GM10266 (cell line): ENCODE data around the gene MMP14.
A peak's percentile ranks its signal among the peaks of the same experiment; 100 is the strongest.
"Not testable (repeated sequence)": the region's sequence is repeated elsewhere in the genome, so short reads cannot be mapped to it uniquely, and the experiment has no call there.

Experiments
- DNase-seq: peaks from one replicate; pipeline ENCODE4 v3.0.0; 2012; ENCODE audit errors: extremely low spot score
- TF ChIP-seq, protein P1 (sequence below): IDR thresholded peaks from 2 replicates; pipeline ENCODE4 v1.5.1; 2012; ENCODE audit warnings: mild to moderate bottlenecking, low read depth; ENCODE audit not compliant: control insufficient read depth, insufficient read depth; ENCODE audit errors: missing control alignments

Gene MMP14

DNA sequence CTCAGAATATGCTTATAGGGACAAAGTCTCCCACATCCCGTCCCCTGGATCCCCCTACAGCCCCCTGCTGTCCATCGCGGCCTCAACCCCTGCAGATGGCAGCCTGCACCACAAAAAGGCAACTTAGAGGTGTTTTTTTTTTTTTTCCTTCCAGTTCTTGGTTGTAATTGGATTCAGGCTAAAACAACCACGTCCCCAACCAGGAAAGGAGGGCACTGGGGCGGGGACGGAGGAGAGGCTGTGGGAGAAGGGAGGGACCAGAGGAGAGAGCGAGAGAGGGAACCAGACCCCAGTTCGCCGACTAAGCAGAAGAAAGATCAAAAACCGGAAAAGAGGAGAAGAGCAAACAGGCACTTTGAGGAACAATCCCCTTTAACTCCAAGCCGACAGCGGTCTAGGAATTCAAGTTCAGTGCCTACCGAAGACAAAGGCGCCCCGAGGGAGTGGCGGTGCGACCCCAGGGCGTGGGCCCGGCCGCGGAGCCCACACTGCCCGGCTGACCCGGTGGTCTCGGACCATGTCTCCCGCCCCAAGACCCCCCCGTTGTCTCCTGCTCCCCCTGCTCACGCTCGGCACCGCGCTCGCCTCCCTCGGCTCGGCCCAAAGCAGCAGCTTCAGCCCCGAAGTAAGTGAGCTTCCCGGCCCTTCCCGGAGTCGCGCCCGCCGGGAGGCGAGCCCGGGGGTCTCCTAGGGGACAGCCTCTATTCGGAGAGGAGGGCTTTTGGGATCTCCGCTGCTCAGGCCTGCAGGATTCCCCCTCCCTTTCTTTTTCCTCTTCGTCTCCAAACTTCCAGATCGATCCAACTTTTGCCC is at the start of gene MMP14:
MMP14 (plus strand) TSS at position 285 of the 813 bp plus-strand sequence; CDS start at position 518, 233 bp downstream.
- TF ChIP-seq, protein P1, sequence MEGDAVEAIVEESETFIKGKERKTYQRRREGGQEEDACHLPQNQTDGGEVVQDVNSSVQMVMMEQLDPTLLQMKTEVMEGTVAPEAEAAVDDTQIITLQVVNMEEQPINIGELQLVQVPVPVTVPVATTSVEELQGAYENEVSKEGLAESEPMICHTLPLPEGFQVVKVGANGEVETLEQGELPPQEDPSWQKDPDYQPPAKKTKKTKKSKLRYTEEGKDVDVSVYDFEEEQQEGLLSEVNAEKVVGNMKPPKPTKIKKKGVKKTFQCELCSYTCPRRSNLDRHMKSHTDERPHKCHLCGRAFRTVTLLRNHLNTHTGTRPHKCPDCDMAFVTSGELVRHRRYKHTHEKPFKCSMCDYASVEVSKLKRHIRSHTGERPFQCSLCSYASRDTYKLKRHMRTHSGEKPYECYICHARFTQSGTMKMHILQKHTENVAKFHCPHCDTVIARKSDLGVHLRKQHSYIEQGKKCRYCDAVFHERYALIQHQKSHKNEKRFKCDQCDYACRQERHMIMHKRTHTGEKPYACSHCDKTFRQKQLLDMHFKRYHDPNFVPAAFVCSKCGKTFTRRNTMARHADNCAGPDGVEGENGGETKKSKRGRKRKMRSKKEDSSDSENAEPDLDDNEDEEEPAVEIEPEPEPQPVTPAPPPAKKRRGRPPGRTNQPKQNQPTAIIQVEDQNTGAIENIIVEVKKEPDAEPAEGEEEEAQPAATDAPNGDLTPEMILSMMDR: no peak
- DNase-seq: no peak

DNA sequence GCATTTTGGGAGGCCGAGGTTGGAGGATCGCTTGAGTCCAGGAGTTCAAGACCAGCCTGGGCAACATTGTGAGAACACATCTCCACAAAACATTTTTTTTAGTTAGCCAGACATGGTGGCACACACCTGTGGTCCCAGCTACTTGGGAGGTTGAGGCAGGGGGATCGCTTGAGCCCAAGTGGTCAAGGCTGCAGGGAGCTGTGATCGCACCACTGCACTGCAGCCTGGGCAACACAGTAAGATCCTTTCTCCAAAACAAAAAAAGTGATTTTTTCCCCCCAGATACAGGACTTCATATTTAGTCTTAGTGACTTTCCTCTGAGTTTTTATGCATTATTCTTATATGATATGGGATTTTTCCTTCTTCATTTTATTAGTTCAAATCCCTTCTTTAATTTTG is 49.7 kb upstream of the MMP14 start:
- TF ChIP-seq, protein P1: no peak
- no peak for DNase-seq

DNA sequence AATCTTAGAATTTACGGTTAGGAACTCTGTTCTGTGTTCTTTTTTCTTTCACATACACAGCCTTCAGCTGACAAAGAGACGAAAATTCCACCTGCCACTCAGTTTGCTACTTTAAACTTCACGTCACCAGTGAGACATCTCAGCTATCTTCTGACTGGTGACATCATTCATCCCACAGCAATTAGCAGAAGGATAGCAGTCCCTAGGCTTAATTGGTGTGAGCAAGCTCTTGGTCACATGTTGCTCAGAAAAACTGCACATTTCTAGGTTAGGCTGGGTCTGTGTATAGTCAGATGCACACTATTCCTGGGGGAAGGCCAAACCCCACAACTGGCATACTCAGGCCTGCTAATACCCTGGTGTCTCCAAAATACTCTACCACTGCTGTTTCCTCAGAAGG is 45.1 kb upstream of the MMP14 start:
- TF ChIP-seq, protein P1: no peak
- no peak for DNase-seq

DNA sequence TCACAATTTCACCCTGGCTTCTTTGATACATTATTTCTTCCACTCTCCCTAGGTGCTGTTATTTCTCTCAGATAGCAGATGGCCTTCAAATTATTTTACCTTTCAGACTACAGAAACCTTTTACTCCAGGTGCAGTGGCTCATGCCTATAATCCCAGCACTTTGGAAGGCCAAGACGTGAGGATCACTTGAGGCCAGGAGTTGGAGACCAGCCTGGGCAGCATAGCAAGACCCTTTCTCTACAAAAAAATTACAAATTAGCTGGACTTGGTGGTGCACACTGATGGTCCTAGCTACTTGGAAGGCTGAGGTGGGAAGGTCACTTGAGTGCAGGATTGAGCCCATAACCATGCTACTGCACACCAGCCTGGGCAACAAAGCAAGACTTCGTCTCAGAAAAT is 44.2 kb upstream of the MMP14 start:
- TF ChIP-seq, protein P1: no peak
- DNase-seq: no peak

DNA sequence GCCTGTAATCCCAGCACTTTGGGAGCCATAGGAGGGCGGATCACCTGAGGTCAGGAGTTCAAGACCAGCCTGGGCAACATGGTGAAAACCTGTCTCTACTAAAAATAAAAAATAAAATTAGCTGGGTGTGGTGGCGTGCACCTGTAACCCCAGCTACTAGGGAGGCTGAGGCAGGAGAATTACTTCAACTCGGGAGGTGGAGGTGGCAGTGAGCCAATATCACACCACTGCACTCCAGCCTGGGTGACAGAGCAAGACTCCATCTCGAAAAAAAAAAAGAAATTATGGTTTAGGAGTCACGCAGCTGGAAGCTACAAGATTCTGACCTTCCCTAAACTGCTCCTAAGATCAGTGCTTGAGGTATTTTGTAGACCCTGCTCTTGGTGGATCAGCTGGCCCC is 42.8 kb upstream of the MMP14 start:
- DNase-seq: not testable (repeated sequence)

DNA sequence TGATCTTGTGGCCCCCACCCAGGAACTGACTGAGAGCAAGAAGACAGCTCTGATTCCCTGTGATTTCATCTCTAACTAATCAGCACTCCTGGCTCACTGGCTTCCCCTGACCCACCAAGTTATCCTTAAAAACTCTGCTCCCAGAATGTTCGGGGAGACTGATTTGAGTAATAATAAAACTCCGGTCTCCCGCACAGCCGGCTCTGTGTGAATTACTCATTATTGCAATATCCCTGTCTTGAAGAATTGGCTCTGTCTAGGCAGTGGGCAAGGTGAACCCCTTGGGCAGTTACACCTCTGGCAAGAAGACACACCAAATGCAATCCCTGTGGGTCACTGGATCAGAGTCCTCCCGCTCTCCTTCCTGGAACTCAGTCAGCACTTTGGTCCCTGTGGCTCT is 42.4 kb upstream of the MMP14 start:
- DNase-seq: no peak
- TF ChIP-seq, protein P1: no peak

DNA sequence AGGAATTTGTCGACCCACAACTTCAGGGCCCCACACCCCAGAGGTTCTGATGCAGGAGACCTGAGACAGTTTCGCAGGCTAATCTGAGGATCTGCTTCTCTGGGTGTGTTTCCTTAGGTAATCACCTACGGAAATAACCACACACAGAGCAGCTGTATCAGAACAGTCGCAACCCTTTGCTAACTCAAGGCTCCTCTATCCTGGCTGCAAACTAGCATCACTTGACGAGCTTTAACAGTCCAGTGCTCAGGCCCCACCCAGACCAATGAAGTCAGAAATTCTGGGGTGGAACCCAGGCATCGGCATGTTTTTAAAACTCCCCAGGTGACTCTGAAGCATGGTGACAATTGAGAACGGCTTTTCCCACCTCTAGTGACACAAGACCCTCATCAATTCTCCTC is 41.8 kb upstream of the MMP14 start:
- TF ChIP-seq, protein P1: no peak
- DNase-seq: peak; percentile 38
